K562 (cell line): ENCODE measurements around the gene ADIPOR1. TPM values are rescaled to one million over a fixed set of nuclear protein-coding genes. Genes with fewer than 3 reads are reported as not detected.
A peak's percentile ranks its signal among the peaks of the same experiment; 100 is the strongest.

ENCODE experiments used
- AFF4 ChIP-seq: sonication (generic); formaldehyde crosslinking; IDR thresholded peaks from 2 replicates; pipeline ENCODE4 v1.8.0; 2023; ENCODE audit warnings: mild to moderate bottlenecking, missing genetic modification reagents
- ARHGAP35 ChIP-seq: fragments of 450-650 bp; IDR thresholded peaks from 2 replicates; pipeline ENCODE4 v1.6.1; 2018; ENCODE audit not compliant: partially characterized antibody
- CSDE1 ChIP-seq, 2 experiments: fragments of 450-650 bp; IDR thresholded peaks; 2 replicates each; pipeline ENCODE4 v1.6.1; 2016; ENCODE audit warnings: mild to moderate bottlenecking in 1 of 2
- DMBX1 ChIP-seq: fragments of 250-450 bp; sonication (Bioruptor Pico); IDR thresholded peaks from 2 replicates; pipeline ENCODE4 v1.8.0; 2022; ENCODE audit warnings: inconsistent platforms, mild to moderate bottlenecking, moderate library complexity, borderline replicate concordance
- ERF ChIP-seq: fragments of 450-650 bp; formaldehyde crosslinking; IDR thresholded peaks from 2 replicates; pipeline ENCODE4 v1.4.0; 2020; ENCODE audit warnings: mild to moderate bottlenecking, mixed read lengths
- FUS ChIP-seq: fragments of 200-400 bp; formaldehyde crosslinking; optimal IDR thresholded peaks from 2 replicates; pipeline ENCODE3; 2017; ENCODE audit warnings: low read depth, low read length
- MYC ChIP-seq, 2 experiments: fragments of 250-450 bp in 1 of 2; sonication (Bioruptor Pico) in 1 of 2; IDR thresholded peaks; 2 replicates each; pipeline versions ENCODE4 v1.5.1 to v1.6.1; 2012 to 2021; ENCODE audit warnings: low read depth in 2 of 2, borderline replicate concordance in 1 of 2, improper control_type of control experiment in 1 of 2, low read length in 1 of 2, mild to moderate bottlenecking in 1 of 2, moderate library complexity in 1 of 2
- NFIX ChIP-seq: fragments of 250-450 bp; sonication (Bioruptor Pico); IDR thresholded peaks from 2 replicates; pipeline ENCODE4 v1.4.0; 2020; ENCODE audit warnings: low read depth, mild to moderate bottlenecking, moderate library complexity
- NR2C1 ChIP-seq, 2 experiments: fragments of 450-650 bp; IDR thresholded peaks; 2 replicates each; pipeline ENCODE4 v1.6.1; 2017; ENCODE audit warnings: mild to moderate bottlenecking in 2 of 2, antibody characterized with exemption in 1 of 2, inconsistent platforms in 1 of 2, missing compliant biosample characterization in 1 of 2, missing genetic modification characterization in 1 of 2
- SNRNP70 ChIP-seq: fragments of 200-400 bp; formaldehyde crosslinking; optimal IDR thresholded peaks from 2 replicates; pipeline ENCODE3; 2017; ENCODE audit warnings: low read depth, low read length
- TAF7 ChIP-seq: fragments of 450-650 bp; IDR thresholded peaks from 2 replicates; pipeline ENCODE4 v1.6.1; 2016; ENCODE audit warnings: missing genetic modification characterization, missing compliant biosample characterization
- THRA ChIP-seq: fragments of 450-650 bp; IDR thresholded peaks from 2 replicates; pipeline ENCODE4 v1.6.1; 2017; ENCODE audit warnings: mild to moderate bottlenecking, moderate library complexity
- ZBTB8A ChIP-seq: fragments of 450-650 bp; IDR thresholded peaks from 2 replicates; pipeline ENCODE4 v1.6.1; 2018; ENCODE audit warnings: mild to moderate bottlenecking, moderate library complexity; ENCODE audit not compliant: partially characterized antibody
- ZFP36 ChIP-seq: fragments of 150-350 bp; IDR thresholded peaks from 2 replicates; pipeline ENCODE4 v1.6.1; 2018; ENCODE audit warnings: low read length, low read depth; ENCODE audit not compliant: partially characterized antibody
- ZKSCAN1 ChIP-seq: fragments of 150-350 bp; IDR thresholded peaks from 2 replicates; pipeline ENCODE4 v1.6.1; 2016; ENCODE audit warnings: low read depth, low read length
- ZNF140 ChIP-seq: fragments of 250-450 bp; sonication (Bioruptor Pico); IDR thresholded peaks from 2 replicates; pipeline ENCODE4 v1.8.0; 2021; ENCODE audit warnings: moderate library complexity, mild to moderate bottlenecking, inconsistent platforms
- ZNF197 ChIP-seq: fragments of 200-800 bp; sonication (Bioruptor generic); IDR thresholded peaks from 2 replicates; pipeline ENCODE4 v1.6.1; 2016; ENCODE audit warnings: low read depth, missing genetic modification characterization, missing compliant biosample characterization
- ZNF224 ChIP-seq: sonication (generic); formaldehyde crosslinking; IDR thresholded peaks from 2 replicates; pipeline ENCODE4 v1.8.0; 2022; ENCODE audit warnings: mild to moderate bottlenecking, missing genetic modification reagents
- ZNF354B ChIP-seq: fragments of 250-450 bp; sonication (Bioruptor Pico); IDR thresholded peaks from 2 replicates; pipeline ENCODE4 v1.4.0; 2020
- ZNF639 ChIP-seq, 2 experiments: fragments of 200-800 bp in 1 of 2; sonication (Bioruptor generic) in 1 of 2; sonication (generic) in 1 of 2; formaldehyde crosslinking in 1 of 2; IDR thresholded peaks in 1 of 2; conservative IDR thresholded peaks in 1 of 2; 2 replicates each; pipeline versions ENCODE4 v1.5.0 to v1.6.1; 2016 to 2020; ENCODE audit warnings: missing compliant biosample characterization in 1 of 2, missing genetic modification characterization in 1 of 2, missing genetic modification reagents in 1 of 2
- polyA plus RNA-seq, 8 experiments: library from polyadenylated mRNA; depleted of rRNA in 4 of 8; stranded (reverse) in 5 of 8; unstranded in 3 of 8; fragments of >200 nt; fragmentation: Nextera tagmentation in 2 of 8; fragmentation: Illumina TruSeq in 1 of 8; extraction: Ambion mirVana in 2 of 8; extraction: Trizol in 1 of 8; gene quantifications; 2 replicates each; pipeline versions ENCODE4 v1.2.1 to v1.2.3, GENCODE V29; 2011 to 2014; ENCODE audit warnings: inconsistent platforms in 1 of 8, missing spikeins in 1 of 8
- total RNA-seq, 7 experiments: library from RNA; depleted of rRNA in 6 of 7; stranded (reverse); fragments of >200 nt in 6 of 7; fragmentation: Illumina TruSeq in 2 of 7; extraction: Trizol in 2 of 7; gene quantifications; 2 replicates each; pipeline versions ENCODE4 v1.2.1 to v1.2.3, GENCODE V29; 2011 to 2021; ENCODE audit warnings: low replicate concordance in 1 of 7

The ADIPOR1 gene
- total and polyA plus RNA-seq, 9 of the 15 experiments (the other 6 are each of a cell fraction or from before 2014, with no cell fraction given): 29.0 to 217 (median 100) TPM

- TF ChIP-seq DMBX1 (CRISPR knock-in tag) (no peak; the same call in 1 of the 2 replicates), TAF7 (tag) (0 out of 2 replicates have a peak, but pooled peaks have one; percentile 22), ZNF140 (CRISPR knock-in tag) (no peak), MYC (IDR thresholded peaks at IDR 0.05; ENCODE audit: low read depth, low read length) (peak; percentile 74; the same call in 1 of the 2 replicates), MYC (CRISPR knock-in tag; IDR thresholded peaks at IDR 0.05; ENCODE audit: borderline replicate concordance, low read depth) (peak; percentile 74; the same call in 1 of the 2 replicates), NR2C1 (IDR thresholded peaks at IDR 0.05) (peak; percentile 79), NR2C1 (tag; IDR thresholded peaks at IDR 0.05) (peak; percentile 47), ZNF354B (CRISPR knock-in tag) (no peak), ZNF224 (CRISPR knock-in tag) (no peak), FUS (no peak), NFIX (CRISPR knock-in tag) (no peak), AFF4 (CRISPR knock-in tag) (peak; percentile 46; the same call in 1 of the 2 replicates), ARHGAP35 (no peak), ZBTB8A (no peak), THRA (no peak), ZKSCAN1 (peak; percentile 61; the same call in 1 of the 2 replicates), CSDE1 (IDR thresholded peaks at IDR 0.05) (peak in 1 of 2 experiments; percentile 36; a peak in 1 of 4 replicates), SNRNP70 (no peak), ZNF639 (CRISPR knock-in tag; conservative IDR thresholded peaks at IDR 0.05 in 1 of 2, IDR thresholded peaks at IDR 0.05 in 1 of 2) (peak in 1 of 2 experiments; percentile 83; a peak in 1 of 4 replicates), ZFP36 (no peak), ZNF197 (CRISPR knock-in tag) (peak; percentile 88; the same call in 1 of the 2 replicates), ERF (CRISPR knock-in tag) (peak; percentile 29)
Measured at GRCh38 chr1:202926581-202927491, 31.3 kb downstream of the ADIPOR1 start, which contains the start of gene KLHL12 (continued).
